Tibial artery (tissue), 4 donors: ENCODE results near the gene DTYMK.

Source experiments
- DNase-seq, 2 donors: peaks; one replicate each; pipeline ENCODE4 v3.0.0-alpha.2; 2019
- H3K27ac ChIP-seq, 2 donors: fragments of 200-600 bp; sonication (generic) in 1 of 2; 1 replicate in 1 of 2; 2 replicates in 1 of 2; pipeline ENCODE4 v1.5.1; 2018 to 2019; ENCODE audit warnings: mild to moderate bottlenecking in 1 of 2
- H3K27me3 ChIP-seq, 2 donors: fragments of 200-600 bp; sonication (generic) in 1 of 2; one replicate each; pipeline versions ENCODE4 v1.5.1 to v1.6.0; 2016 to 2019
- H3K36me3 ChIP-seq, 3 donors: fragments of 200-600 bp; sonication (generic) in 2 of 3; one replicate each; pipeline ENCODE4 v1.5.1; 2016 to 2019; ENCODE audit warnings: mild to moderate bottlenecking in 2 of 3
- H3K4me1 ChIP-seq, 4 donors: fragments of 200-600 bp; sonication (generic) in 2 of 4; 1 replicate in 3 of 4; 2 replicates in 1 of 4; pipeline ENCODE4 v1.5.1; 2016 to 2019
- H3K4me3 ChIP-seq, 2 donors: fragments of 200-600 bp; sonication (generic) in 1 of 2; 1 replicate in 1 of 2; 2 replicates in 1 of 2; pipeline ENCODE4 v1.5.1; 2018 to 2019; ENCODE audit warnings: mild to moderate bottlenecking in 2 of 2
- H3K9me3 ChIP-seq, 3 donors: fragments of 200-600 bp; sonication (generic) in 1 of 3; one replicate each; pipeline ENCODE4 v1.5.1; 2016 to 2019
- intact Hi-C: fragments of 100-400 bp; cut with DNase I; formaldehyde crosslinking; loops from one replicate; pipeline ENCODE4 v1.15.0; 2023; ENCODE audit warnings: low total_unique reads
- TF ChIP-seq, protein P1 (sequence below), 2 experiments: fragments of 200-600 bp in 1 of 2; fragments of 450-650 bp in 1 of 2; IDR thresholded peaks; one replicate each; pipeline ENCODE4 v1.5.1; 2017 to 2019; ENCODE audit warnings: antibody characterized with exemption in 2 of 2, mild to moderate bottlenecking in 1 of 2, moderate library complexity in 1 of 2

The DTYMK gene

DNA sequence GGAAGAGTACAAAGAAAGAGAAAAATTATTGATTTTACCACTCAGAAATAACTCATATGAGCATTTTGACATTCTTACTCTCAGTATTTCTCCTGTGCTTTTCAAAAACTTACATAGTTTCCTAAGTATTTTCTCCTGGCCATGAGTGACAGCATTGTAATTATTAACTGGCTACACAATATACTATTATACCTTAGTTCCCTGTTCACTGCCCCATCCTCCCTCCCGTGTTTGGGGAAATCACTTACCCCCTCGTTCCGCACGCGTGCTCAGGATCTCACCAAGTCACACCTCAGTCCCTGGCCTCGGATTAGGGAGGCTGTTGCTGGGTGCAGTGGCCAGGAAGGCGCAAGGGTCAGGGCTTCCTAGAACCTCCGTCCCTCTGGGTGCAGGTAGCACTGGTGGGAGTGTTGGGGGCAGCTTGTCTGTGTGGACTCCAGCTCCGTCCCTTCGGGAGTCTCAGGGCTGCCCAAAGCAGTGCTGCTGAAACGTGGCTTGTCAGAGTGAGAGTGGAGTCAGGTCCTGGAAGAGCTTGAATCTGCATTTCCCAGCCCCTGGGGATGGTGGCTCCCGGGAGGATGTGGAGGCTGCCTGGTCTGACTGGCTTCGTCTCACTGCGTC, 25.9 kb downstream of the DTYMK start:
- no peak for DNase-seq
- H3K4me1 ChIP-seq: no peaks in the 10 kb centered on the region
- TF ChIP-seq, protein P1, sequence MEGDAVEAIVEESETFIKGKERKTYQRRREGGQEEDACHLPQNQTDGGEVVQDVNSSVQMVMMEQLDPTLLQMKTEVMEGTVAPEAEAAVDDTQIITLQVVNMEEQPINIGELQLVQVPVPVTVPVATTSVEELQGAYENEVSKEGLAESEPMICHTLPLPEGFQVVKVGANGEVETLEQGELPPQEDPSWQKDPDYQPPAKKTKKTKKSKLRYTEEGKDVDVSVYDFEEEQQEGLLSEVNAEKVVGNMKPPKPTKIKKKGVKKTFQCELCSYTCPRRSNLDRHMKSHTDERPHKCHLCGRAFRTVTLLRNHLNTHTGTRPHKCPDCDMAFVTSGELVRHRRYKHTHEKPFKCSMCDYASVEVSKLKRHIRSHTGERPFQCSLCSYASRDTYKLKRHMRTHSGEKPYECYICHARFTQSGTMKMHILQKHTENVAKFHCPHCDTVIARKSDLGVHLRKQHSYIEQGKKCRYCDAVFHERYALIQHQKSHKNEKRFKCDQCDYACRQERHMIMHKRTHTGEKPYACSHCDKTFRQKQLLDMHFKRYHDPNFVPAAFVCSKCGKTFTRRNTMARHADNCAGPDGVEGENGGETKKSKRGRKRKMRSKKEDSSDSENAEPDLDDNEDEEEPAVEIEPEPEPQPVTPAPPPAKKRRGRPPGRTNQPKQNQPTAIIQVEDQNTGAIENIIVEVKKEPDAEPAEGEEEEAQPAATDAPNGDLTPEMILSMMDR (IDR thresholded peaks at IDR 0.05): no peak
- intact Hi-C loops: no loop called here
- no peaks in the 10 kb centered on the region for H3K9me3 ChIP-seq
- no peak overlapping the region for H3K27ac ChIP-seq
- H3K36me3 ChIP-seq: peaks cover 32 to 73% (median 61%) of the 10 kb centered on the region in 3 donors
- no peaks in the 10 kb centered on the region for H3K27me3 ChIP-seq
- no peak overlapping the region for H3K4me3 ChIP-seq

DNA sequence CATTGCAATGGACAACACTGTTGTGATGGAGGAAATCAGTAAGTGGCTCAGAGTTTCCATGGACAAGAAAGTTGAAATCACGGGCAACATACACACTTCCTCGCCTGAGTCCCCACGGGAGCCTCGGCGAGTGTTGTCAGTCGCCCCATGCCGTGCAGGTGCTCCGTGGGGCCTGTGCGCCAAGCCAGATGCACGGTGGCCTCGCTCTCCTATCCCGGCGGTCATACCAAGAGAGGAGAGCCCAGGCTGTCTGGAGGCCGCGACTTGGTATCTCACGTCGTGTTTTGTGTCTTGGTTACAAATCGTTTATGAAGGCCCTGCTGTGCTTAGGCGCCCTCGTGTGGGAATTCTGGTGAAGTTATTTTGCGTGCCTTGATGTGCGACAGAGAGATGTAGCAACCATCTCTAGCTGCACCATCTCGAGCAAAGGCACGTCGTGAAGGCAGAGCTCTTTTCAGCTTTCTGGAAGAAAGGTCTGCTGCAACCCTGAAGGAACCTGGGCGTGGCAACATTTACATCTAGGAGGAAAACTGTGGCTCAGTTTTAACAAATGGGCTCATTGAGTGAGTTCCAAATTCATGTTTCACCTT, 27.4 kb downstream of the DTYMK start:
- no peaks in the 10 kb centered on the region for H3K9me3 ChIP-seq
- TF ChIP-seq, protein P1 (IDR thresholded peaks at IDR 0.05): peak; percentile 28 to 39
- intact Hi-C loops: no loop called here
- no peak overlapping the region for H3K27ac ChIP-seq
- H3K36me3 ChIP-seq: peaks cover 45 to 87% (median 75%) of the 10 kb centered on the region in 3 donors
- peak in 1 of 2 donors; percentile 43 for DNase-seq
- H3K4me3 ChIP-seq: no peak overlapping the region
- no peaks in the 10 kb centered on the region for H3K4me1 ChIP-seq
- H3K27me3 ChIP-seq: no peaks in the 10 kb centered on the region

GRCh38 chr2:241658296-241658695, 28.3 kb downstream of the DTYMK start:
- Histone ChIP-seq H3K36me3 (peaks cover 45 to 95% (median 79%) of the 10 kb centered on the region in 3 donors), H3K27me3 (no peaks in the 10 kb centered on the region), H3K4me1 (no peaks in the 10 kb centered on the region), H3K27ac (no peak overlapping the region), H3K4me3 (no peak overlapping the region), H3K9me3 (no peaks in the 10 kb centered on the region)
- intact Hi-C loops: no loop called here
- DNase-seq: no peak
- TF ChIP-seq, protein P1 (IDR thresholded peaks at IDR 0.05): no peak

DNA sequence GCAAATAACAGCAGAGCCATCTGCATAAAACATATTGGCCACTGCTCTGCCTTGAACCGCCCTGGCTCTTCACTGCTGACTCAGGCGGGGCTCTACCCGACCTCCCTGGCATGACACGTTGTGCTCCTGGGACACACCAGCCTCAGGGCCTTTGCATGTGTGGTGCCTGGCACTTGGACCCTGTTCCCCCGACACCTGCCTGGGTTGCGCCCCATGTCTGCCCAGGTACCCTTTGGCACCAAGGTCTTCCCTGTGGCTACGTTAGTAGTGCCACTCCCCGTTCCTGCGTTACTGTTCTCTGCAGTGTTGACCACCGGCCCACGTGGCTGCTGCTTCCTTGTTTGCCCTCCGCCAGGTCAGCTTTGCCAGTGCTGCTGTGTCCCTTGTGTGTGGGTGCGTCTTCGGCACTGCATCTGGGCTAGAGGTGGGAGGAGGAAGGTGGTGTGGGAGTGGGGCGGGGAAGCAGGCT, 28.8 kb downstream of the DTYMK start:
- TF ChIP-seq, protein P1 (IDR thresholded peaks at IDR 0.05): no peak
- Histone ChIP-seq H3K4me3 (no peak overlapping the region), H3K4me1 (no peaks in the 10 kb centered on the region), H3K27me3 (no peaks in the 10 kb centered on the region), H3K9me3 (no peaks in the 10 kb centered on the region), H3K36me3 (peaks cover 45 to 97% (median 83%) of the 10 kb centered on the region in 3 donors), H3K27ac (no peak overlapping the region)
- intact Hi-C loops: no loop called here
- DNase-seq: no peak

DNA sequence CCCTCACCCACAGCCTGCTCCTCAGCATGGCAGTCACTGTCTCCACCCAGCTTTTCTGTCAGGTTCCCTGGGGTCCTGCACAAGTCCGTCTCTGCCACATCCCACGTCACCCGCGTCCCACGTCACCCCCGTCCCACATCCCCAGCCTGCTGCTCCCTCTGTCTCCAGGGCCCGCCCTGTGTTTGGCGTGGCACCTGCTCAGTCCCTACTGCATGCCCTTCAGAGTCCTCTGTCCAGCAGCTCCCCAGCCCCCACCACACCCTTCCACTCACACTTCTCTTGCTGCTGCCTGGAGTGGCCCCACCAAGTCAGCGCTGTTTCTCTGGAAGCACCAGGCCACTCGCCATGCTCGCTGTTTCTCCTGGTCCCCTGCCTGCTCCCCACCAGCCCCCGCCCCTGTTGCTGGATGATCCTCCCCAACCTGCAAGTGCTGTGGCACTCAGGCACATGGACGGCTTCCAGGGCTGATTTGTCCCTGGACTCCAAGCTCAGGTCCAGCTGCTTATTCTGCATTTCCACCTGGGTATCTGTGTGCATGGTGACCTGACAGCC, 30.3 kb downstream of the DTYMK start:
- Histone ChIP-seq H3K27ac (no peak overlapping the region), H3K4me1 (no peaks in the 10 kb centered on the region), H3K27me3 (no peaks in the 10 kb centered on the region), H3K4me3 (no peak overlapping the region), H3K9me3 (no peaks in the 10 kb centered on the region), H3K36me3 (peaks cover 55 to 98% (median 83%) of the 10 kb centered on the region in 3 donors)
- TF ChIP-seq, protein P1 (IDR thresholded peaks at IDR 0.05): no peak
- no peak for DNase-seq
- intact Hi-C loops: no loop called here
